CD4-positive, alpha-beta memory T cell (primary cell): ENCODE measurements around the gene ZNF236. TPM values are rescaled to one million over a fixed set of nuclear protein-coding genes. Genes with fewer than 3 reads are reported as not detected.
A peak's percentile ranks its signal among the peaks of the same experiment; 100 is the strongest.

Experiments used
- CTCF ChIA-PET: fragments of 350-600 bp; sonication (Branson Sonifier 250); formaldehyde crosslinking; loops from one replicate; lab custom pipeline; 2021; ENCODE audit warnings: inconsistent platforms; ENCODE audit not compliant: partially characterized antibody; lab: Charles Lee
- POLR2A ChIA-PET: fragments of 350-600 bp; sonication (Branson Sonifier 250); formaldehyde crosslinking; loops from one replicate; lab custom pipeline; 2021; ENCODE audit not compliant: partially characterized antibody; lab: Charles Lee
- DNase-seq, 5 donors: peaks; one replicate each; pipeline versions ENCODE4 v3.0.0 to v3.0.0-alpha.2; 2020 to 2022; ENCODE audit warnings: mixed read lengths in 1 of 5
- H3K27ac ChIP-seq: one replicate; pipeline ENCODE4 v1.7.0; 2013; ENCODE audit warnings: low read depth, low read length
- H3K27me3 ChIP-seq: 2 replicates; pipeline ENCODE4 v1.7.0; 2013; ENCODE audit warnings: mild to moderate bottlenecking, low read length, moderate library complexity; ENCODE audit not compliant: insufficient read depth
- H3K36me3 ChIP-seq: 2 replicates; pipeline ENCODE4 v1.7.0; 2013; ENCODE audit warnings: mild to moderate bottlenecking, low read length, moderate library complexity; ENCODE audit not compliant: insufficient read depth
- H3K4me1 ChIP-seq: 2 replicates; pipeline ENCODE4 v1.7.0; 2013; ENCODE audit warnings: mild to moderate bottlenecking, low read length, moderate library complexity; ENCODE audit not compliant: insufficient read depth
- H3K4me3 ChIP-seq, 2 donors: one replicate each; pipeline ENCODE4 v1.7.0; 2013; ENCODE audit warnings: low read length in 2 of 2, mild to moderate bottlenecking in 1 of 2
- H3K9me3 ChIP-seq, 2 donors: one replicate each; pipeline ENCODE4 v1.7.0; 2013; ENCODE audit warnings: low read length in 2 of 2, control low read depth in 1 of 2; ENCODE audit not compliant: control insufficient read depth in 1 of 2
- H3K27ac Mint-ChIP-seq, 7 donors: one replicate each; pipeline ENCODE4 v1.8.0; 2020 to 2021; ENCODE audit warnings: mixed read lengths in 7 of 7, mild to moderate bottlenecking in 6 of 7, inconsistent platforms in 3 of 7, moderate library complexity in 3 of 7
- H3K27me3 Mint-ChIP-seq, 2 donors: one replicate each; pipeline ENCODE4 v1.8.0; 2020 to 2021; ENCODE audit warnings: mixed read lengths in 2 of 2
- H3K36me3 Mint-ChIP-seq, 2 donors: one replicate each; pipeline ENCODE4 v1.8.0; 2020 to 2021; ENCODE audit warnings: mixed read lengths in 2 of 2, inconsistent platforms in 1 of 2, mild to moderate bottlenecking in 1 of 2
- H3K4me1 Mint-ChIP-seq, 4 donors: one replicate each; pipeline ENCODE4 v1.8.0; 2020 to 2021; ENCODE audit warnings: mixed read lengths in 4 of 4, mild to moderate bottlenecking in 1 of 4
- H3K4me3 Mint-ChIP-seq, 8 donors: one replicate each; pipeline ENCODE4 v1.8.0; 2020 to 2021; ENCODE audit warnings: mixed read lengths in 8 of 8, mild to moderate bottlenecking in 7 of 8, moderate library complexity in 6 of 8, inconsistent platforms in 3 of 8
- H3K9me3 Mint-ChIP-seq, 8 donors: one replicate each; pipeline ENCODE4 v1.8.0; 2020 to 2021; ENCODE audit warnings: mixed read lengths in 8 of 8, mild to moderate bottlenecking in 5 of 8, inconsistent platforms in 3 of 8, moderate library complexity in 1 of 8
- intact Hi-C: fragments of 100-400 bp; cut with micrococcal nuclease; formaldehyde crosslinking; loops from one replicate; pipeline ENCODE4 v1.15.1; 2023
- polyA plus RNA-seq, 2 donors: library from polyadenylated mRNA; unstranded; fragments of 300-500 nt; fragmentation: Illumina TruSeq; gene quantifications; one replicate each; pipeline ENCODE4 v1.2.3, GENCODE V29; 2021
- total RNA-seq, 2 experiments: library from RNA; stranded (reverse); gene quantifications; one replicate each; pipeline ENCODE4 v1.2.3, GENCODE V29; 2021

Gene ZNF236
- total and polyA plus RNA-seq, 4 experiments from 2014 or later, result 2.0 to 29.1 (median 18.8) TPM

- Histone ChIP-seq H3K27ac (no peak overlapping the region), H3K9me3 (no peaks in the 10 kb centered on the region), H3K27me3 (no peaks in the 10 kb centered on the region), H3K4me1 (peaks cover 6% of the 10 kb centered on the region), H3K36me3 (no peaks in the 10 kb centered on the region), H3K4me3 (no peak overlapping the region)
- ChIA-PET CTCF (interaction anchor here (1.0 kb wide), 1 partner anchor 16 kb away, joined by 3 read pairs; no protein-coding TSS in a partner anchor), POLR2A (no interaction called here)
- Mint-ChIP-seq H3K27me3 (no peaks in the 10 kb centered on the region), H3K4me1 (peaks cover 4 to 9% (median 6%) of the 10 kb centered on the region in 4 donors), H3K9me3 (no peaks in the 10 kb centered on the region), H3K27ac (peak overlapping the region in 3 of 7 donors; percentile 19 to 53 (median 26)), H3K4me3 (no peak overlapping the region), H3K36me3 (peaks cover 0 to 3% of the 10 kb centered on the region in 2 donors)
- DNase-seq, result no peak
- intact Hi-C loops, result no loop called here
Measured at GRCh38 chr18:76979111-76979751, 156.9 kb downstream of the ZNF236 start.

GRCh38 chr18:76979906-76980305 lies 157.5 kb downstream of the ZNF236 start:
- no peaks in the 10 kb centered on the region for H3K27me3 Mint-ChIP-seq
- Histone ChIP-seq H3K9me3 (no peaks in the 10 kb centered on the region), H3K27ac (no peak overlapping the region), H3K4me3 (no peak overlapping the region), H3K27me3 (no peaks in the 10 kb centered on the region), H3K4me1 (peaks cover 6% of the 10 kb centered on the region), H3K36me3 (no peaks in the 10 kb centered on the region)
- H3K36me3 Mint-ChIP-seq, result peaks cover 0 to 3% of the 10 kb centered on the region in 2 donors
- H3K4me1 Mint-ChIP-seq, result peaks cover 4 to 9% (median 6%) of the 10 kb centered on the region in 4 donors
- ChIA-PET CTCF (interaction anchor here (1.0 to 1.3 kb wide), 2 partner anchors 15 to 21 kb away, joined by 3 read pairs; no protein-coding TSS in a partner anchor), POLR2A (no interaction called here)
- intact Hi-C loops, result loop anchor here (5.0 kb wide), 1 partner anchor 108 kb away; no protein-coding TSS in a partner anchor
- H3K9me3 Mint-ChIP-seq, result no peaks in the 10 kb centered on the region
- no peak for DNase-seq
- no peak overlapping the region for H3K4me3 Mint-ChIP-seq
- peak overlapping the region in 1 of 7 donors; percentile 68 for H3K27ac Mint-ChIP-seq

GRCh38 chr18:76980663-76981395 lies 158.5 kb downstream of the ZNF236 start:
- Mint-ChIP-seq H3K27me3 (no peaks in the 10 kb centered on the region), H3K36me3 (peaks cover 0 to 3% of the 10 kb centered on the region in 2 donors), H3K27ac (no peak overlapping the region), H3K4me3 (no peak overlapping the region), H3K4me1 (peaks cover 4 to 9% (median 6%) of the 10 kb centered on the region in 4 donors), H3K9me3 (no peaks in the 10 kb centered on the region)
- Histone ChIP-seq H3K27ac (no peak overlapping the region), H3K4me3 (no peak overlapping the region), H3K9me3 (no peaks in the 10 kb centered on the region), H3K36me3 (no peaks in the 10 kb centered on the region), H3K27me3 (no peaks in the 10 kb centered on the region), H3K4me1 (peaks cover 6% of the 10 kb centered on the region)
- ChIA-PET CTCF (interaction anchor here (1.3 to 6.9 kb wide), 2 partner anchors 22 to 179 kb away, joined by 3 to 113 read pairs; no protein-coding TSS in a partner anchor), POLR2A (no interaction called here)
- DNase-seq, result no peak
- intact Hi-C loops, result loop anchor here (5.0 kb wide), 1 partner anchor 109 kb away; no protein-coding TSS in a partner anchor

GRCh38 chr18:76981396-76981968 lies 159.1 kb downstream of the ZNF236 start:
- no peaks in the 10 kb centered on the region for H3K36me3 ChIP-seq
- DNase-seq, result no peak
- Mint-ChIP-seq H3K27me3 (no peaks in the 10 kb centered on the region), H3K4me1 (peaks cover 4 to 9% (median 6%) of the 10 kb centered on the region in 4 donors), H3K4me3 (no peak overlapping the region), H3K36me3 (peaks cover 0 to 3% of the 10 kb centered on the region in 2 donors), H3K9me3 (no peaks in the 10 kb centered on the region), H3K27ac (no peak overlapping the region)
- no peak overlapping the region for H3K4me3 ChIP-seq
- no peaks in the 10 kb centered on the region for H3K27me3 ChIP-seq
- H3K4me1 ChIP-seq, result peaks cover 6% of the 10 kb centered on the region
- no peak overlapping the region for H3K27ac ChIP-seq
- CTCF ChIA-PET, result interaction anchor here (1.3 to 6.9 kb wide), 3 partner anchors 22 to 180 kb away, joined by 3 to 113 read pairs (median 15); no protein-coding TSS in a partner anchor
- intact Hi-C loops, result loop anchor here (5.0 kb wide), 1 partner anchor 109 kb away; no protein-coding TSS in a partner anchor
- no peaks in the 10 kb centered on the region for H3K9me3 ChIP-seq
- POLR2A ChIA-PET, result no interaction called here

GRCh38 chr18:76982038-76982437 lies 159.7 kb downstream of the ZNF236 start:
- Mint-ChIP-seq H3K27me3 (no peaks in the 10 kb centered on the region), H3K36me3 (peaks cover 0 to 3% of the 10 kb centered on the region in 2 donors), H3K4me3 (no peak overlapping the region), H3K27ac (peak overlapping the region in 1 of 7 donors; percentile 29), H3K9me3 (no peaks in the 10 kb centered on the region), H3K4me1 (peaks cover 4 to 9% (median 6%) of the 10 kb centered on the region in 4 donors)
- Histone ChIP-seq H3K27me3 (no peaks in the 10 kb centered on the region), H3K4me3 (no peak overlapping the region), H3K27ac (no peak overlapping the region), H3K9me3 (no peaks in the 10 kb centered on the region), H3K36me3 (no peaks in the 10 kb centered on the region), H3K4me1 (peaks cover 6% of the 10 kb centered on the region)
- ChIA-PET CTCF (interaction anchor here (0.7 to 6.9 kb wide), 25 partner anchors 8 to 669 kb away, joined by 3 to 113 read pairs (median 8); no protein-coding TSS in a partner anchor), POLR2A (interaction anchor here (0.7 kb wide), 1 partner anchor 60 kb away, joined by 3 read pairs; no protein-coding TSS in a partner anchor)
- intact Hi-C loops, result loop anchor here (5.0 kb wide), 1 partner anchor 110 kb away; no protein-coding TSS in a partner anchor
- DNase-seq, result no peak

- H3K36me3 Mint-ChIP-seq, result peaks cover 0 to 3% of the 10 kb centered on the region in 2 donors
- no peaks in the 10 kb centered on the region for H3K27me3 Mint-ChIP-seq
- H3K4me3 Mint-ChIP-seq, result peak overlapping the region in 3 of 8 donors; percentile 14 to 34 (median 15)
- Histone ChIP-seq H3K4me1 (peaks cover 6% of the 10 kb centered on the region), H3K27ac (no peak overlapping the region), H3K36me3 (no peaks in the 10 kb centered on the region), H3K27me3 (no peaks in the 10 kb centered on the region), H3K9me3 (no peaks in the 10 kb centered on the region), H3K4me3 (peak overlapping the region in 1 of 2 donors; percentile 14)
- peak; percentile 77 to 84 (median 79) for DNase-seq
- H3K27ac Mint-ChIP-seq, result peak overlapping the region in 4 of 7 donors; percentile 7 to 76 (median 21)
- POLR2A ChIA-PET, result interaction anchor here (0.7 to 1.6 kb wide), 4 partner anchors 20 to 180 kb away, joined by 3 to 5 read pairs (median 3); no protein-coding TSS in a partner anchor
- intact Hi-C loops, result loop anchor here (1.0 to 5.0 kb wide), 2 partner anchors 61 to 111 kb away; no protein-coding TSS in a partner anchor
- no peaks in the 10 kb centered on the region for H3K9me3 Mint-ChIP-seq
- CTCF ChIA-PET, result interaction anchor here (0.7 to 6.9 kb wide), 49 partner anchors 9 to 668 kb away, joined by 3 to 113 read pairs (median 4); no protein-coding TSS in a partner anchor
- H3K4me1 Mint-ChIP-seq, result peaks cover 4 to 9% (median 6%) of the 10 kb centered on the region in 4 donors
Measured at GRCh38 chr18:76982841-76983583, 160.7 kb downstream of the ZNF236 start.
